HUES6 (cell line): ENCODE data around the gene SPAG16.
"Not testable (repeated sequence)": the region's sequence is repeated elsewhere in the genome, so short reads cannot be mapped to it uniquely, and the experiment has no call there.

ENCODE experiments used
- H3K27ac ChIP-seq: 2 replicates; pipeline ENCODE4 v1.7.0; 2013; ENCODE audit warnings: low read depth, mild to moderate bottlenecking, low read length, inconsistent platforms
- H3K27me3 ChIP-seq: 2 replicates; pipeline ENCODE4 v1.6.1; 2013; ENCODE audit warnings: low read length; ENCODE audit not compliant: control insufficient read depth, insufficient read depth
- H3K36me3 ChIP-seq: 2 replicates; pipeline ENCODE4 v1.6.1; 2013; ENCODE audit warnings: low read length; ENCODE audit not compliant: control insufficient read depth, insufficient read depth
- H3K4me1 ChIP-seq: 2 replicates; pipeline ENCODE4 v1.6.1; 2013; ENCODE audit warnings: low read length; ENCODE audit not compliant: control insufficient read depth, insufficient read depth
- H3K4me3 ChIP-seq: 2 replicates; pipeline ENCODE4 v1.5.1; 2013; ENCODE audit warnings: low read depth, low read length
- H3K9ac ChIP-seq: one replicate; pipeline ENCODE4 v1.6.1; 2013; ENCODE audit warnings: mild to moderate bottlenecking, low read length
- H3K9me3 ChIP-seq: 2 replicates; pipeline ENCODE4 v1.6.1; 2013; ENCODE audit warnings: low read depth, low read length; ENCODE audit not compliant: control insufficient read depth, insufficient read depth

SPAG16 gene

DNA sequence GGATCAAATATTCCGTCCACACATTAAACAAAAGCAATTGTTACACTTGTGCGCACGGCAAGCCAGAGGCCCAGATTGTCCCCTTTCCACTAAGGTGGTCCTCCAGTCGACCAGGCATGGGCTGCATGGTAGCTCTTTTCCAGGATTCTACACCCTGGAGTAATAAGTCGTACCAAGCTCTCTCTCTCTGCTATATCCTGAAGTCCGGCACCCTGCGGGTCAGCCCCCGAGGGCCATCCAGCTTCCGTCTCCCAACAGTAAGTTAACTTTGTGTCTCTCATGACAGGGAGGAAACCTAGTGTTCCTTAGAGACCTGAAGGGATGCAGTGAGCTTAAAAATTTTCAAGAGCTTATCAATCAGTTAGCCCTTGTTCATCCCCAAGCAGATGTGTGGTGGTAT is 126.4 kb downstream of the SPAG16 start:
- H3K4me1 ChIP-seq, H3K36me3 ChIP-seq, H3K9me3 ChIP-seq, H3K27me3 ChIP-seq, H3K4me3 ChIP-seq, H3K27ac ChIP-seq, H3K9ac ChIP-seq: not testable (repeated sequence)

DNA sequence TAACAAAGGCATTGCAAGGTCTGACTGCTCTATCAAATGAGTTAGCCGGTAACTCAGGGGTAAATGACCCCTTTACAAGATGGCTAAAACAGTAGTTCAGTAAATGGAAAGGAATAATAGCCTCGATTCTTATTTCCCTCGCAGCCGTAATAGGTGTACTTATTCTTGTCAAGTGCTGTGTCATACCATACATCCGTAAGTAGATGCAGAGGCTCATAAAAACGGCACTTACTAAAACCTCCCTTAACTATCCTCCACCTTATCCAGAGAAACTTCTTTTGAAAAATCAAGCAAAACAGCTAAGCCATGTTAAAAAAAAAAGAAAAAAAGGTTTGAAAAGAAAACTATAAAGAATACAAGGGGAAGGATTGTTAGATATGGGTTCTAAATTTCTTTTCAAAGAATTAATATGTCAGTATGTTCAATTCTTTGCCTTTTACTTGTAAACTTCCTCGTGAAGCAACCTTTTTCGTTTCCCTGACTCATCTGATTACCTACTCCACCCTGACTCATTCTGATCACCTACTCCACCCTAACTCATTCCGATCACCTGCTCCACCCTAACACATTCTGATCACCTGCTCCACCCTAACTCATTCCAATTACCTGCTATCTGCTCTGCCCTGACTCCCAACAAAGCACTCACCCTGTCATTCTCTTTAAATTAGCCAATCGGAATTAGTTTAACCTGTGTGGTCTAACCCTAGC is 127.5 kb downstream of the SPAG16 start:
- H3K9me3 ChIP-seq = no peaks in the 10 kb centered on the region
- H3K4me1 ChIP-seq = no peaks in the 10 kb centered on the region
- H3K36me3 ChIP-seq = no peaks in the 10 kb centered on the region
- no peaks in the 10 kb centered on the region for H3K27me3 ChIP-seq
- no peak overlapping the region for H3K27ac ChIP-seq
- H3K9ac ChIP-seq = no peak overlapping the region
- no peak overlapping the region for H3K4me3 ChIP-seq

DNA sequence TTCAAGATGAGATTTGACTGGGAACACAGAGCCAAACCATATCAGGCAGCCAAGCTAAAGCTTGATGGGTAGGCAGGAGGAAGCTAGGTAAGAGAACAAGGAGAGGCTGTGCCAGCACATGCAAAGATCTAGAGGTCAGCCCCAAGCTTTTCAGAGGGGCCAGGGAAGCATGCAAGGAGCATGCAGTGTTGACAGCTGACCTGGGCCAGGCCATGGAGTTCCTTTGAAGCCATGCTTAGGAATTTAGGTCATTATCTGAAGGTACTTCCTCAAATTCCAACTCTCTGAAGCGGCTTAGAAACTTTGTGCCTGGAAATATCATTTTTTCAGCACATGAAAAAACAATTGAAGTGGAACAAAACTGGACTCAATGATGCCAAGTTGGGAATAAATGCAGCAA is 130.8 kb downstream of the SPAG16 start:
- Histone ChIP-seq H3K4me1 (no peaks in the 10 kb centered on the region), H3K4me3 (no peak overlapping the region), H3K9me3 (no peaks in the 10 kb centered on the region), H3K27me3 (no peaks in the 10 kb centered on the region), H3K27ac (no peak overlapping the region), H3K36me3 (no peaks in the 10 kb centered on the region), H3K9ac (no peak overlapping the region)

DNA sequence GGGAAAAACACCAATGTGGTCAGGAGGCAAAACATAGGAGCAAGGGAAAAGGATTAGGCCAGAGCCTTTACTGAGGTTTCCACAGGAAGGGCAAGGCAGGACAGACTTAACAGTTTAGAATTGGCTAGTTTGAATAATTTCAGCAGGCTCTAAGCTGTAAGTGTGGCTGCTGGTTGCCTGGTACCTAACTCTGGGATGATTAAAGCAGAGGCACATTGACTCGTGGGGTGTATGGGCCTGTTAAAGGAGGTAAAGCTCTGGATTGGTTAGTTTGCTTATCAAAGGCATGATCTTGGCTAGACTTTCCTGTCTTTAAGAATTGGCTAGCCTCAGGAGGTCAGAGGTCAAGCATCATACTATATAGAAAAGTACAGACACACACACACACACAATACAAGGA is 132.6 kb downstream of the SPAG16 start:
- peaks cover 5% of the 10 kb centered on the region; the same call in 1 of the 2 replicates for H3K9me3 ChIP-seq
- H3K27ac ChIP-seq = no peak overlapping the region
- no peaks in the 10 kb centered on the region for H3K27me3 ChIP-seq
- H3K9ac ChIP-seq = no peak overlapping the region
- no peaks in the 10 kb centered on the region for H3K4me1 ChIP-seq
- H3K4me3 ChIP-seq = no peak overlapping the region
- no peaks in the 10 kb centered on the region for H3K36me3 ChIP-seq

DNA sequence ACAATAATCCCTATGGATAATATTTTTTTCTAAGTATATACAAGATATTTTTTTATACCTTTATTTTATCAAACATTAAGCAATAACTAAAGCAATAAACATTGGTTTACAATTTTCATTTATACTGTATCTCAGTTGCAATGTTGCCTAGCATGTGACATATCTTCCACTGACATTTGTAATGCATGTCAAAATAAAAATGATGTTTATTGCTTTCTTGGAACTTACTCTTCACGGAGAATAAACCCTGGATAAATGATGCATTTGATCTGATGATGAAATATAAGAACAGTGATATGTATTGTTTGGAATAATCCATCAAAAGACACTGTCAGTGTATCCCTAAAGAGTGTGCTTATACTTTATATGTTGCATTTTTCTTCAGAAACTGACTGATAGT is 135.7 kb downstream of the SPAG16 start:
- Histone ChIP-seq H3K27me3 (no peaks in the 10 kb centered on the region), H3K9ac (no peak overlapping the region), H3K36me3 (no peaks in the 10 kb centered on the region), H3K9me3 (peaks cover 9% of the 10 kb centered on the region; the same call in 1 of the 2 replicates), H3K4me3 (no peak overlapping the region), H3K27ac (no peak overlapping the region), H3K4me1 (no peaks in the 10 kb centered on the region)

DNA sequence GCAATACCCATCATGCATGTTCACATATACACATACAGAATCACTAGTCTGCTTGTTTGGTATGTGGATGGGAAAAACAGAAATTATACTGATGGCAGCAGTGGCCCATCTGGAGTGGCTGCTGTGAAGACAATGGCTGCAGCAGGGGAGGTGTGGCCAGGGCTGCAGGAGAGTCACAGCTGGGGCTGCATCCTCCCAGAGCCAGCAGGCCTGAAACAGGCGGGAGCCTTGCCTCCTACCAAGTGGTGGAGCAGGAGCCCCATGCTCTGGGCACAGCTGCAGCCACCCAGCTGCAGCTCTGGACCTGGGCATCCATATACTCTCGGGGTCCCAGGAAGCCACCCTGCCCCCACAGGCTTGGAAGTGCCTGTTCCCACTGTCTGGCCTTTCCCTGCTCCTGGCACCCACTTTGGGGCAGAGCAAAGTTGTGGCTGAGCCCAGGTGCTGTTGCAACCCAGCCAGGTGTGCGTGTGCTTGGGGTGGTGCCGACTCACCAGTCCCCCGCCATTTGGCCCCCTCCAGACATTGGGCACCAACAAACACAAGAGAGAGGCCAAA is 136.6 kb downstream of the SPAG16 start:
- no peak overlapping the region for H3K4me3 ChIP-seq
- no peaks in the 10 kb centered on the region for H3K27me3 ChIP-seq
- H3K9ac ChIP-seq = no peak overlapping the region

DNA sequence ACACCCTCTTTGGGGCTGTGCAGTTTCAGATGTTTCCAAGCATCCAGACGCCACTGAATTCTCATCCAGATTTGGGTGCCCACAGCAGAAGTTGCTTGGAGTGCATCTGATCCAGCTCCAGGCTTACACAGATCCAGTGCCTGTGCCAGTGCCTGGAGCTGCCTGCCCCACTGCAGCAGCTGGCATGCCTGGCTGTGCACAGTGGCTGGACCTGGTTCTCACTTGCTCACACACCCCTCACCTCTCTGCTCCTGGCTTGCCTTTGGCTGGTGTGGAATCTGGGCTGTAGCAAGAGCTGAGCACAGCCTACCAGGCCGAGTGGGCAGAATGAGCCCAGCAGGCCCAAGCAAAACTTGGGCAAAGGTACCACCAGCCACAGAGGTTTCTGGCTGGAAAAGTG is 137.9 kb downstream of the SPAG16 start:
- Histone ChIP-seq H3K36me3 (no peaks in the 10 kb centered on the region), H3K9ac (no peak overlapping the region), H3K27ac (no peak overlapping the region), H3K4me1 (no peaks in the 10 kb centered on the region), H3K9me3 (peaks cover 9% of the 10 kb centered on the region; the same call in 1 of the 2 replicates), H3K27me3 (no peaks in the 10 kb centered on the region), H3K4me3 (no peak overlapping the region)

More for the DNA sequence above, 136.6 kb downstream of the SPAG16 start:
- peaks cover 9% of the 10 kb centered on the region; the same call in 1 of the 2 replicates for H3K9me3 ChIP-seq
- H3K27ac ChIP-seq = no peak overlapping the region
- H3K4me1 ChIP-seq = no peaks in the 10 kb centered on the region
- H3K36me3 ChIP-seq = no peaks in the 10 kb centered on the region

DNA sequence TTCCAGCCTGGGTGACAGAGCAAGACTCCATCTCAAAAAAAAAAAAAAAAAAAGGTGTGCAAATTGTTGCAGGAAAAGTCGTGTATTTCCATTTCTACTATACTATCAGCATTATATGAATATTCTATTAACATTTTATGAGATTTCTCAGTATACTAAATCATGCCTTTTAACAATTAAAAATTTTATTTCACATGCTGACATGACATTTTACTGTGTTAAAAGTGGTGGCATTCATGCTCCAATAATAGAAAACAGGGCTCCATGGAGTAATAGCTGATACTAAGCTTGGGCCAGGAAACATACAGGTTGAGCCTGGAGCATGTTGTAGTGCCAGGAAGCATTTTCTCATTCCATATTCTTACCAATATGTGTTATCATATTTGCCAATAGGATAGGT is 141.4 kb downstream of the SPAG16 start:
- H3K9me3 ChIP-seq = peaks cover 9% of the 10 kb centered on the region; the same call in 1 of the 2 replicates
- H3K4me3 ChIP-seq = no peak overlapping the region
- no peaks in the 10 kb centered on the region for H3K27me3 ChIP-seq
- H3K27ac ChIP-seq = no peak overlapping the region
- no peak overlapping the region for H3K9ac ChIP-seq
- H3K4me1 ChIP-seq = no peaks in the 10 kb centered on the region
- H3K36me3 ChIP-seq = no peaks in the 10 kb centered on the region

DNA sequence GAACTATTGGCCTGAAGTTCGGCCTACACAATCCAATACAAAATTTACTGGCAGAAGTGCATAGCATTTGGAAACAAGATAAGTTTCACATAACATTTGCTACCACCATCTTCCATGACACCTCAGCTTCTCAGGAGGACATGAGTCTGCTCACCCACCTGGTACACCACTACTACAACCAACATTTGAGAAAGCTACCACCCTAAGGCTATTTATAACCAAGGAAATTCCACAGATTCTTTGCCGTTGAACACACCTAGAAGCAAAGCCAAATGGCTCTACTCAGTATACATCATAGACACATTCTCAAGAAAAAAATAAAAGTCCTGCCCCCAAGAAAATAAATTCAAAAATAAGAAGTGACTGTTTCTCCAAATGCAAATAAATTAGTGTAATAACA is 145.3 kb downstream of the SPAG16 start:
- Histone ChIP-seq H3K36me3 (no peaks in the 10 kb centered on the region), H3K4me3 (no peak overlapping the region), H3K9me3 (no peaks in the 10 kb centered on the region; the same call in 1 of the 2 replicates), H3K27me3 (no peaks in the 10 kb centered on the region), H3K4me1 (no peaks in the 10 kb centered on the region), H3K27ac (no peak overlapping the region), H3K9ac (no peak overlapping the region)

DNA sequence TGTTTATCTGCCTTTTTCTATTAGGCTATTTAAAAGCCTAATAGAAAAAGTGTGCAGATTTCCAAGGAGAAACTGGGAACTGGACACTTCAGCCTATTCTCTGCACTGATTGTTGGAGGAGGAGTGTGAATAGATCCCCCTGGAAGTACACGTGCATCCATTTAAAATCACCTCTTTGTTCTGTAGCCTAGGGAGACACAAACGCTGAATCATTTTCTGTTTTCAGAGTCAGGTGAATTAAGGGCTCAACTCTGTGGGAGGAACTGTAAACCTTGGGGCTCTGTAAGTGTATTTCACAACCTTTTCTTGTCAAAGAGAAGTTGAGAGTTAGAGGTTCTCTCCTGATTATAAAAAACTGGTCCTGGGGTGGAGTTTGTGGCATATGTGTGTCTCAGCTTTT is 159.7 kb downstream of the SPAG16 start:
- Histone ChIP-seq H3K36me3 (no peaks in the 10 kb centered on the region), H3K9ac (no peak overlapping the region), H3K27ac (no peak overlapping the region), H3K4me1 (no peaks in the 10 kb centered on the region), H3K9me3 (0 out of 2 replicates have a peak, but pooled peaks cover 4% of the 10 kb centered on the region), H3K27me3 (no peaks in the 10 kb centered on the region), H3K4me3 (no peak overlapping the region)

DNA sequence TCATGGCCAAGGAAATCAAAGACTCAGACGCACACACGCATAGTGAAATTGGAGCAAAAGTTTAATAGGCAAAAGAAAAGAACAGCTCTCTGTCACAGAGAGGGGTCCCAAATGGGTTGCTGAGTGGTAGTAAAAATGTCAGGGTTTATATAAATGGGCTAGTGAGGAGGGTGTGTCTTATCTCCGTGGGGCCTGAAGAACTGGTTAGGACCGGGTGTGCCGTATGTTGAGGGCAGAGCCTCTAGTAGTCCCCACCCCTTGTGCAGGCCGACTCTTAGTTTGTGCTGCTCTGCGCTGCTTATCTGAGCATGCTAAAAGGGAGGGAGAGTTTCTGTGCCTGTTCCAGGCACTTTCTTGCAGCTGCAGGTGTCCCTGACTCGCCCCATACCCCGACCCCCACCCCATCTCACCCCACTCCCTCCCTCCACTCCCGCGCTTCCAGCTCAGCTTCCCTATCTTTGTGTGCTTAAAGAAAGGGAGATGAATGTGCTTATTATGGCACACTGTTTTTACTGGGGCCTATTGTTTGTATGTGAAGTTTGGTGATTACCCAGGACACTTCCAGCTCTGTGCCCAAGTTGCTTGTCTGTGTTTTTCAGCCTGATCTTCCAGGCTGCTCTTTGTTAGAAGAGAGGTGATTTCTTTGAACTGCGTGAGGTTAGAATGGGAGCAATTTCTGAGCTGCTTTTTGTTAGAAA is 167.4 kb downstream of the SPAG16 start:
- Histone ChIP-seq H3K27me3 (no peaks in the 10 kb centered on the region), H3K9me3 (0 out of 2 replicates have a peak, but pooled peaks cover 9% of the 10 kb centered on the region), H3K4me1 (0 out of 2 replicates have a peak, but pooled peaks cover 3% of the 10 kb centered on the region), H3K27ac (peak overlapping the region; percentile 37; the same call in 1 of the 2 replicates), H3K9ac (no peak overlapping the region), H3K4me3 (no peak overlapping the region), H3K36me3 (no peaks in the 10 kb centered on the region)
